CD4-positive, alpha-beta T cell treated with Interleukin-10 for 1 hour (primary cell): ENCODE measurements around the gene YIPF7.

Source experiments
- DNase-seq: peaks from one replicate; pipeline ENCODE4 v3.0.0-alpha.2; 2020

Gene YIPF7

DNA sequence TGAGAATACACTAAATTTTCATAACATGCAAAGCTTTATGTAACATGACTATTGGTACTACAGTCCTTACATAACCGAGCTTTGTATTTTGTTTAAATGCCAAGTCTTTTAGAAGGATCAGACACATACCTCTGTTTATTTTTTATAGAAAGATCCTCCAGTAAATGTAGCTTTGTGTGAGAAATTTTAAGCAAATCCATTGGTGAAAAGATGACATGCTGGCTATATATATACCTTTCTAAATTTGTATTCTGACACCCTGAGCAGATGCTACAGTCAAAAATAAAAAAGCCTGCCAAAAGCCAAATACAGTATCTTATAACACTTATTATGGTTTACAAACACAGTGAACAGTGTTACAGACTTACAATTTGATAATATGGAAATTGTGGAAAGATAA is at the start of gene YIPF7:
YIPF7 (minus strand) TSS at position 201 of the 400 bp plus-strand sequence. CDS start 1,525 bp downstream, outside the sequence.
- no peak for DNase-seq

DNA sequence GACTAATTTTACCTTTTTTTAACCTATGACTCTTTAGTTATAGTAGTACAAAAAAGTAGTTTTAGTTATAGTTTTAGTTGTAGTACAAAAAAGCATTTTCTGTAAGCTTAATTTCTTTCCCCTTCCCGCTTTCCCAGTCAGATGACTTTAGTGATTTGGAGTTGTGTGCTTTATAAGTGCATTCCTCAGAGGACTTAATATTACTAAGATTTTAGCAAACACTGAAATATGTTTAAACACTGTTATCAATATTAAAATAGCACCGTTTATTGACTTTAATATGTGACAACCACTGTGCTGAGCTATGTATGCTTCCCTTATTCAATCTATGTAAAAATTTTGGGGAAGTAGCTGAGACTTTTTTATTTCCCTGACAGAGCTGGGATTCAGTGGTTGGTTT is 49.6 kb upstream of the YIPF7 start:
- DNase-seq = no peak

- DNase-seq = no peak
These were observed 49.0 kb upstream of the YIPF7 start for GRCh38 chr4:44700427-44700826.

DNA sequence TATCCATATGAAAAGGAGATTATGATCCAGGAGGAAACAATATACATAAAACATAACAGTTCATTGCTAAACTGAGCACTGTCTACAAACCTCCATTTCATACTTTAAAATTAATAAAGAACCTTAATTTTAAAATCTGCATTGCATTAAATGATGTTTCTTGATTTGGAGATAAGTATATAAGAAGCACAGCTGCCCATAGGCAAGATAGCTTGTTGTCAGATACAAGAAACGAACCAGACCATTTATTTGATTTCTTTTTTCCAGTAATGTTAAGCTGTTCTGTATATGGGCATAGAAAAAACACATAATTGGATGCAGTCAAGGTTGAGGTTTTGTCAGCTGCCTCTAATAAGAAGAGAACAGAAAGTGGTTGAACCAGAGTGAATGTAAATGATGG is 33.2 kb upstream of the YIPF7 start:
- DNase-seq = no peak

GRCh38 chr4:44679060-44679459 is 27.6 kb upstream of the YIPF7 start:
- DNase-seq = no peak

DNA sequence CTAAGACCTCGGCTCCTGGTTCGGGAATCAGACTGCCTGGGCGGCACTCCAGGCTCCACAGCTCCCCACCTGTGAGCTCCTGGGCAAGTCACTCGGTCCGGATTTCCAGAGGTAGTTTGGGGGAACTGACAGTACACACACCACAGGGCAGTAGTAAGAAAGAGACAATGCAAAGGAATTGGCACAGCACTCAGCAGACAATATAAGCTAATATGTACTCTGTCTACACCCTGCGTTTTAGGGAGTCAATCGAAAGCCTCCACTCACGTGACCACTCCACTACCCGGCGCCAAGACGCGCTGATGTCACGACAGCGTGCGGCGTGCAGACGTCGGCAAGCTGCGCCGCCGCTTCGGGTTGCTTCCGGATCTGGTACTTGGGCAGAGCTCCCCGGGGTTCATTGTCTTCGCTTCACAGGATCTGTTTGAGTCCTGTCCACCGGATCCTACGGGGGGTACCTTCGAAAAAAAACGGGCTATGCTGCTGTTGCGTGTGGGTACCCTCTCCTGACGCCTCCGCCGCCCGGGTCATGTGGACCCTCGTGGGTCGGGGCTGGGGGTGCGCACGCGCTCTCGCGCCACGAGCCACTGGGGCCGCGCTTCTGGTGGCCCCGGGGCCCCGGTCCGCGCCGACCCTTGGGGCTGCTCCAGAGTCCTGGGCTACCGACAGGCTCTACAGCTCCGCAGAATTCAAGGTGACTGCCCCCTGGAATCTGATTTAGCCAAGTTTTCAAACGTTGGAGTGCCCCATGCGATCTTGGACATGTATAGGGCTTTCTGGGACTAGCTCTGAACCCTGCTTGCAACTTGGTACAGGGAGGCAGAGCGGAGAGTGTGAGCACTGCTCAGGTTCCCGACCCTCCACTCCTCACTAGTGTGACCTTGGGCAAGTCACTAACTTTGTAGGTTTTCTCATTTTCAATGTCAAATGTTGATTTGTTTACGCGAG is 26.9 kb upstream of the YIPF7 start, which contains the start of gene GUF1:
GUF1 (plus strand) TSS at position 327 of the 948 bp plus-strand sequence; CDS start at position 530, 203 bp downstream.
- peak; percentile 89 for DNase-seq

- DNase-seq = no peak
These were observed 23.9 kb upstream of the YIPF7 start for GRCh38 chr4:44675366-44675765.

- DNase-seq = no peak
These were observed 23.0 kb upstream of the YIPF7 start for GRCh38 chr4:44674471-44674870.

- no peak for DNase-seq
These were observed 20.2 kb upstream of the YIPF7 start for GRCh38 chr4:44671636-44672035.

DNA sequence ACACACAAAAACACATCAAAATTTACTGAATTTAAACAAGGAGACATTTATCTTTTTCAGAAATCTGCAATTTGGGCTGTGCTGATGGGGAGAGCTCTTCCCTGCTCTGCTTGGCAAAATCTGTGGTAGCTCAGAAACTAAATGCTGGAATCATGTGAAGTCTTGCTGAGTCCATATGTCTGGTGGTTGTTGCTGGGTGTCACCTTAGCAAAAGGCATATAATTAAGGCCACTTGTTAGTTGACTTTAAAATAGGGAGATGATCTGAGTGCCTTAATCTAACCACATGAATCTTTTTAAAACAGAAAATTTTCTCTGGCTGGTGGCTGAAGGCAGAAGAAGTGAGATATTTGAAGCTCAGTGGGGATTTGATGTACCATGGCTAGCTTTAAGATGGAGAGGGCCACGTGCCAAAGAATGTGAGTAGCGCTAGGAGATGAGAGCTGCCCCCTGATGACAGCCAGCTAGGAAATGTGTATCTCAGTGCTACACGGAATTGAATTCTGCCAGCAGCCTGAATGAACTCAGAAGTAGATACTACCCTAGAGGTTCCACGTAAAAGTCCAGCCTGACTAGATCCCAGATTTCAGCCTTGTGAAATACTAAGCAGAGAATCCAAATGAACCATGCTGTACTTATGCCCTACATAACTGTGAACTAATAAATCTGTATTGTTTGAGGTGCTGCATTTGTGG is 19.2 kb upstream of the YIPF7 start:
- DNase-seq = no peak

- no peak for DNase-seq
These were observed 17.1 kb upstream of the YIPF7 start for GRCh38 chr4:44668526-44668925.

DNA sequence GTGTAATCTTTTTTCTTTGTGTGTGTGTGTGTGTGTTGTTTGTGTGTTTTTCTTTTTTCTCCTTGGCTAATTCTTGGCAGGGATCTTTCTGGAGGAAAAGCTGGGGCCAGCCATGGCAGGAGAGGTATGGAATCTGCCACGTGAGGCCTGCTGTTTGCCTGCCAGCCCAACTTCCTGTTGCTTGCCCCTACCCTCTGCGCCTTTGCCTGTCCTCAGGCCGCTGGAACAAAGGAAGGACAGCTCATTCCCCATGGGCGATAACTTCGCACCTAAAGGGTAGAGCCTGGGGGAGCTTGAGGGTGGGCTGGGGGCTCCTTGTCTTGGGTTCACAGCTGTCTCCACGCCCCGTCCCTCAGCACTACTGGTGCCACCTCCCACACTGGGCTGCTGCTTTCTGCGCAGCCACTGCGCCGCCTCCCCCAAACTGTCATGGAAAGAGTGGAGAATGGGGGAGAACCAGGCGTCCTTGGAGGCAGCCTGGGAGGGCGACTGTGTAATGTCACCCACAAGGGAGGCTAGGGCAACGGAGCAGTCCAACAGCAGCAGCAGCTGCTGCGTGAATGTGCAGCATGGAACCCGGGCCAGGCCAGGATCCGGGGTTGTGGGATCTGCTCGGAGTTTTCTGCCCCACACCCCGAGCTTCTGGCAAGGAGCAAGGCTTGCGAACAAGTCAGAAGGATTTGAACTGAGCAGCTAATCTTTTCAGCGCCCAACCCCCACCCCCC is 12.3 kb upstream of the YIPF7 start:
- DNase-seq = no peak

GRCh38 chr4:44662623-44663005 is 11.2 kb upstream of the YIPF7 start:
- DNase-seq = no peak

DNA sequence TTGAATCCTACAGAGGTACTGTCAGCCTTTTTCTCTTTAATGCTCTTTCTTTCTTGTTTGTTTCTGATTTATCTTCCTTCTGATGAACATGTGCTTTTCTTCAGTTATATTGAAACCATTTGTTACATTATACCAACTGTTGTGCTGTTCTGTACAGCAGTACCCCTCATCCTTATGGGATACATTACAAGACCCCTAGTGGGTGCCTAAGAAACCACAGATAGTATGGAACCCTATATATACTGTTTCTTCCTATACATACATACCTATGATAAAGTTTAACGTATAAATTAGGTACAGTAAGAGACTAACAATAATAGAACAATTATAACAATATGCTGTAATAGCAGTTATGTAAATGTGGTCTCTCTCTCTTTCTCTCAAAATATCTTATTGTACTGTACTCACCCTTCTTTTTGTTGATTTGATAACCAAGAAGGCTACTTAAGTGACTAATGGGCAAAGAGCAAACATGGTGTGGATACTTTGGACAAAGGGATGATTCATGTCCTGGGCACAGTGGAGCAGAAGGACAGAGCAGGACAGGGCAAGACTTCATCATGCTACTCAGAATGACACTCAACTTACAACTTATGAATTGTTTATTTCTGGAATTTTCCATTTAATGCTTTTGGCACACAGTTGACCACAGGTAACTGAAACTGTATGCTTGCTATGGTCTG is 10.7 kb upstream of the YIPF7 start:
- DNase-seq = no peak

DNA sequence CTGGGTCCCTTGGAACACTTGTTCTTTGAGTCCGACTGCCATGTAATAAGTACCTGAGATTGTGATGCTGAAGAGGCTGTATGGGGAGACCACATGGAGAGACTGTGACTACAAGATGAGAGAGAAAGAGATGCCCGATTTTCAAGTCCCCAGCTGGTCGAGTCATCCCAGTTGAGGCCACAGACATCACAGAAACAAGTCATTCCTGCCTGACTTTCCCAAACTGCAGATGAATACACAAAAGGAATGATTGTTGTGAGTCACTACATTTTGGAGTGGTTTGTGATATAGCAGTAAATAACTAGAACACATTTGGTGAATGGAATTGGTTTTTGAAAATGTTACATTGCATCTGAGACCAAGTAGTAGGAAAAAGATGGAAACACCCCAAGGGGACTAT is 9.0 kb upstream of the YIPF7 start:
- no peak for DNase-seq

DNA sequence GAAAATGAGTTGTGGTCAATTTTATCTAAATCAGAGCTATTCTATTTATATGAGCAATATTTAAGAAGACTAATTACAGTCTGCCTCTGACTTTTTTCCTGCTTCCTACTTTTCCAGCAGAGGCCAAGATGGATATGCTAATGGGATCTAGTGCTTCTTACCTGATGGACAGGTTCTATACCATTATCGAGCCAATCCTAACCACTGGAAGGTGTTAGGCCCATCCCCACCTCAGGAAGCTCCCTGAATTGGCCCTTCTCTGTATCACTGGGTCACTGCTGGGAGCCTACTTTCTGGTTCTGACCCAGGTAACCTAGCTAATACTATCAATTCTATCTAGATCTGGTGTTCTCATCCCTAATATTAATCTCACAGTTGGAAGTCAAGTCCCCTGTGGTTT is 577 bp upstream of the YIPF7 start:
- no peak for DNase-seq

- no peak for DNase-seq
These were observed 5.3 kb downstream of the YIPF7 start for GRCh38 chr4:44646151-44646550.

GRCh38 chr4:44638091-44638490 is 13.3 kb downstream of the YIPF7 start:
- DNase-seq = no peak

DNA sequence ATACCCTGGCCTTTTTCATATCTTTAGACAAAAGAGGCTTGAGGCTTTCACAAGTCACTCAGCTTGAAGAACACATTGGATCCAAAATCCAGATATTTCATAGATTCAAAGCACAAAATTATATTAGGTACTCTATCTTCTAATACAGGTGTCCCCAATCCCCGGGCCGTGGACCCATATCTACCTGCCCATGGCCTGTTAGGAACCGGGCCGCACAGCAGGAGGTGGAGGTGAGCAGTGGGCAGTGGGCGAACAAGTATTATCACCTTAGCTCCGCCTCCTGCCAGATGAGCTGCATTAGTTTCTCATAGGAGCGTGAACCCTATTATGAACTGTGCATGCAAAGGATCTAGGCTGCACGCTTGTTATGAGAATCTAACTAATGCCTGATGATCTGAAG is 18.7 kb downstream of the YIPF7 start:
- DNase-seq = no peak

DNA sequence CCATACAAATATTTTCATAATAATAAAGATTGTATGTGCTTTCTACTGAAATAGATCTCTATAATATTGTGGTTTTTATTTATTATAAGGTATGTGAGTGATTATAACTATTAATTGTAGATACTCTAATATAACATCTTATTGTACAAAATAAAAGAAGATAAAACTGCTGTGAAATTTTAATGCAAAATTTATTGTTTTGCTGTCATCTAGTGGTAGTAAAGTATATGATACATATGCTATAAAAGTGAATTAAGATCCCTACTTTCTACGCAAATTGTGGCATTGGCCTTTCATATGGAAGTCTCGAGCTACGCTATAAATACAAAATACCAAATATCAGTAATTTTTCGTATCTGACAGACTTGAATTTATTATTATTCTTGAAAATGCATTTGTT is 19.3 kb downstream of the YIPF7 start:
- DNase-seq = no peak

GRCh38 chr4:44629280-44629866 is 22.1 kb downstream of the YIPF7 start:
- DNase-seq = peak; percentile 60

DNA sequence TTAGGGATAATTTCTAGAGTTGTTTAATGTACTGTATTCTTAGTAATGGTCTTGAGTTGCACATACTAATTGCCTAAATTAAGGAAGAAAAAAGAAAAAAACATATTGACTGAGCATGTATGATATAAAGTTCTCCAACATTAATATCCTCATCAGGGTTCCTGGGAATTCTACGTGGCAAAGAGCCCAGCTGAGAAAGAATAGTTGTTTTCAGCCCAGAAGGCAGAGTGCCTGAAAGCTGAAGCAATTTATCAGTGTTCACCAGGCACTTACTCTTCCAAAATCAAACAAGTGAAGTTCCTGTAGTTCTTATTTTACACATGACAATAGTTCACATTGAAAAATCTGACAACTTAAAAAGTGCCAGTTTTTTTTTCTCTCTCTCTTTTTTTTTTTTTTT is 27.7 kb downstream of the YIPF7 start:
- DNase-seq = no peak
